DOHH2 (cell line): ENCODE data around the gene MORN3.

Experiments
- CTCF ChIP-seq: fragments of 200-600 bp; sonication (generic); IDR thresholded peaks from one replicate; pipeline ENCODE4 v1.5.1; 2014; ENCODE audit warnings: antibody characterized with exemption, mild to moderate bottlenecking, low read depth, low read length; ENCODE audit not compliant: poor library complexity, severe bottlenecking
- EZH2phosphoT487 ChIP-seq: fragments of 200-600 bp; sonication (generic); IDR thresholded peaks from 2 replicates; pipeline ENCODE4 v1.6.1; 2017; ENCODE audit warnings: borderline replicate concordance, mild to moderate bottlenecking, antibody characterized with exemption, low read length, moderate library complexity, mixed read lengths

GRCh38 chr12:121712190-121712460 lies 42.7 kb upstream of the MORN3 start:
- TF ChIP-seq CTCF: no peak
- TF ChIP-seq EZH2phosphoT487: no peak
